ENCODE measurements around the gene RNF14. TPM values are rescaled to one million over a fixed set of nuclear protein-coding genes. Genes with fewer than 3 reads are reported as not detected.
"Not testable (repeated sequence)": the region's sequence is repeated elsewhere in the genome, so short reads cannot be mapped to it uniquely, and the experiment has no call there.

The RNF14 gene
- total and polyA plus RNA-seq, 9 of the 15 experiments (the other 6 are each of a cell fraction or from before 2014, with no cell fraction given): 36.3 to 140 (median 75.1) TPM

DNA sequence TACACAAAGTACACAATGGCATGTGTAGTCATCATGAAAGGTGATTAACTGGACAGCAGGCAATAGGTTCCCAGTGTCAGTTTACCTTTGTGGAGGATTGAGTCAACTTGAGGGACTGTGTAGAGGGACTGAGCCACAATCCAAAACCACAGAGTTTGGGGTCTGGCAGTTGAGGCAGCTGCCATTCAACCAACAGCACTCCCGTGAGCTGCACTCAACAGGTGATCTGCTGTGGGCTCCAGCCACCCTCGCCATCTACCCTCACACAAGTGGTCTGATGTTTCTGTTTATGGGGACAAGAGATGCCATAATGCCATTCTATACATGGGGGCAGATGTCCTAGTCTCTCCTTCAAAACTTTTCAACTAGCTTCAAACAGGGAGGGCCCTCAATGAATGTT is 48.1 kb upstream of the RNF14 start:
- TF ChIP-seq, protein P1, sequence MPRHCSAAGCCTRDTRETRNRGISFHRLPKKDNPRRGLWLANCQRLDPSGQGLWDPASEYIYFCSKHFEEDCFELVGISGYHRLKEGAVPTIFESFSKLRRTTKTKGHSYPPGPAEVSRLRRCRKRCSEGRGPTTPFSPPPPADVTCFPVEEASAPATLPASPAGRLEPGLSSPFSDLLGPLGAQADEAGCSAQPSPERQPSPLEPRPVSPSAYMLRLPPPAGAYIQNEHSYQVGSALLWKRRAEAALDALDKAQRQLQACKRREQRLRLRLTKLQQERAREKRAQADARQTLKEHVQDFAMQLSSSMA (CRISPR knock-in tag; IDR thresholded peaks at IDR 0.05): no peak
- no peak for TF ChIP-seq BRD4 (IDR thresholded peaks at IDR 0.05)
- no peak for TF ChIP-seq CC2D1A (IDR thresholded peaks at IDR 0.05)
- Histone ChIP-seq H3K9ac (ENCODE audit: insufficient read depth in 1 of 2, low read depth in 2 of 2, low read length in 2 of 2) (no peak overlapping the region), H3K9me1 (ENCODE audit: control insufficient read depth, insufficient read depth, low read length) (peaks cover 4% of the 10 kb centered on the region), H4K20me1 (replicated peaks; ENCODE audit: control insufficient read depth, insufficient read depth, low read length) (no peaks in the 10 kb centered on the region), H3K27ac (ENCODE audit: extremely low read depth, low read depth, low read length) (no peak overlapping the region), H3K4me2 (ENCODE audit: insufficient read depth, low read length) (no peak overlapping the region), H3K27me3 (ENCODE audit: control insufficient read depth in 2 of 2, insufficient read depth in 2 of 2, low read length in 2 of 2) (no peaks in the 10 kb centered on the region), H3K79me2 (ENCODE audit: control insufficient read depth, insufficient read depth, low read length) (peaks cover 21% of the 10 kb centered on the region), H2AFZ (ENCODE audit: low read depth, low read length) (no peak overlapping the region), H3K4me1 (replicated peaks in 1 of 2; ENCODE audit: control insufficient read depth in 2 of 2, insufficient read depth in 2 of 2, low read length in 2 of 2) (peaks cover 20 to 26% of the 10 kb centered on the region in 2 experiments; a peak in 4 of 5 replicates), H3K36me3 (ENCODE audit: control insufficient read depth, insufficient read depth, low read length) (peaks cover 6% of the 10 kb centered on the region), H3K4me3 (no peak overlapping the region), H3K9me3 (replicated peaks; ENCODE audit: control insufficient read depth, insufficient read depth, low read depth, low read length) (no peaks in the 10 kb centered on the region)
- POLR2A ChIA-PET: interaction anchor here (0.7 kb wide), 1 partner anchor 11 kb away, joined by 3 read pairs; no protein-coding TSS in a partner anchor
- intact Hi-C loops (cut with micrococcal nuclease) (no loop called here), in situ Hi-C loops (cut with MboI) (no loop called here)
- WGBS (ENCODE audit: insufficient coverage, low coverage, missing lambda C conversion rate): 97% methylated on average over 2 of the region's 2 CpGs
- DNase-seq (ENCODE audit: extremely low read depth in 1 of 4, low spot score in 3 of 4) (no peak), FAIRE-seq (no peak), ATAC-seq (no peak)
- BruUV-seq (replicated peaks): no TSS peak
- CTCF ChIA-PET (ENCODE audit: low intra/inter-chr PET ratio): no interaction called here

DNA sequence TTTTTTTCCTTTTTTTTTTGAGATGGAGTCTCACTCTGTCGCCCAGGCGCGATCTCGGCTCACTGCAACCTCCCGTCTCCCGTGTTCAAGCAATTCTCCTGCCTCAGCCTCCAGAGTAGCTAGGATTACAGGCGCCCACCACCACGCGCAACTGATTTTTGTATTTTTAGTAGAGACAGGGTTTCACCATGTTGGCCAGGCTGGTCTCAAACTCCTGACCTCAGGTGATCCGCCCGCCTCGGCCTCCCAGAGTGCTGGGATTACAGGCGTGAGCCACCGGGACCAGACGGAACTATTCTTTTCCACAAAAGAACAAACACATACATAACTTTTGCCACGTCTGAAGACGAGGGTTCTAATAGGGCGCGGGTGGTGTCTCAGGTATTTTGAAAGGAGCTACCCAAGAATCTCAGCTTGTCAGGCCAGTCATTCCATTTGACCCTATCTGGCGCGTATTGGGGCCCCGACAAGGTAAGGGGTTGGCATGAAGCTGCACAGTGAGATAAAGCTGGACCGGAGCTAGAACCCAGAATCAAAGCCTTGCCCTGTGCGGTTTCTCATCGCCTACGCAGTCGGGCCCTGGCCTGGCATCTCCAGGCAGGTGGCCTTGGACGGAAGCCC is 46.0 kb upstream of the RNF14 start:
- peaks cover 21% of the 10 kb centered on the region for H3K79me2 ChIP-seq (ENCODE audit: control insufficient read depth, insufficient read depth, low read length)
- in situ Hi-C loops (cut with MboI); CTCF ChIA-PET (ENCODE audit: low intra/inter-chr PET ratio); H4K20me1 ChIP-seq (replicated peaks; ENCODE audit: control insufficient read depth, insufficient read depth, low read length); BruUV-seq (replicated peaks); H3K27me3 ChIP-seq (ENCODE audit: control insufficient read depth in 2 of 2, insufficient read depth in 2 of 2, low read length in 2 of 2); H3K9me1 ChIP-seq (ENCODE audit: control insufficient read depth, insufficient read depth, low read length); FAIRE-seq; H3K9me3 ChIP-seq (replicated peaks; ENCODE audit: control insufficient read depth, insufficient read depth, low read depth, low read length): not testable (repeated sequence)
- peak overlapping the region; percentile 90 for H3K4me2 ChIP-seq (ENCODE audit: insufficient read depth, low read length)
- peak overlapping the region; percentile 76 for H3K4me3 ChIP-seq
- peak; percentile 12 for ATAC-seq
- peak overlapping the region; percentile 91 for H3K27ac ChIP-seq (ENCODE audit: extremely low read depth, low read depth, low read length)
- 0 out of 2 replicates have a peak, but pooled peaks have one; percentile 9 for TF ChIP-seq ZNF12 (CRISPR knock-in tag; IDR thresholded peaks at IDR 0.05)
- TF ChIP-seq KDM1A (IDR thresholded peaks at IDR 0.05): peak; percentile 15 to 29; a peak in 1 of 4 replicates
- peak; percentile 20 for TF ChIP-seq ARHGAP35 (IDR thresholded peaks at IDR 0.05; ENCODE audit: partially characterized antibody)
- TF ChIP-seq CBFA2T2 (conservative IDR thresholded peaks at IDR 0.05): peak; percentile 17; the same call in 1 of the 2 replicates
- TF ChIP-seq CBFA2T3 (IDR thresholded peaks at IDR 0.05): peak; percentile 52
- TF ChIP-seq DPF2 (IDR thresholded peaks at IDR 0.05): 0 out of 2 replicates have a peak, but pooled peaks have one; percentile 4
- intact Hi-C loops (cut with micrococcal nuclease): loop anchor here (2.0 kb wide), 1 partner anchor 74 kb away; no protein-coding TSS in a partner anchor
- peak in 2 of 4 experiments; percentile 30 to 35 for DNase-seq (ENCODE audit: extremely low read depth in 1 of 4, low spot score in 3 of 4)
- 12% methylated on average over 21 of the region's 28 CpGs for WGBS (ENCODE audit: insufficient coverage, low coverage, missing lambda C conversion rate)
- peak overlapping the region; percentile 98 for H2AFZ ChIP-seq (ENCODE audit: low read depth, low read length)
- peak overlapping the region; percentile 83 to 99 for H3K9ac ChIP-seq (ENCODE audit: insufficient read depth in 1 of 2, low read depth in 2 of 2, low read length in 2 of 2)
- peaks cover 20 to 26% of the 10 kb centered on the region in 2 experiments; a peak in 4 of 5 replicates for H3K4me1 ChIP-seq (replicated peaks in 1 of 2; ENCODE audit: control insufficient read depth in 2 of 2, insufficient read depth in 2 of 2, low read length in 2 of 2)
- H3K36me3 ChIP-seq (ENCODE audit: control insufficient read depth, insufficient read depth, low read length): peaks cover 27% of the 10 kb centered on the region
- POLR2A ChIA-PET: interaction anchor here (0.6 to 2.2 kb wide), 13 partner anchors 8 to 289 kb away, joined by 3 to 10 read pairs (median 5); partner anchors contain the start of gene RNF14

All from K562 (cell line).